Astrocyte (in vitro differentiated cells and primary cell): ENCODE data around the gene FOXRED2. TPM values are rescaled to one million over a fixed set of nuclear protein-coding genes. Genes with fewer than 3 reads are reported as not detected.

Source experiments
- DNase-seq: peaks from one replicate; pipeline ENCODE4 v3.0.0-alpha.2; 2010; ENCODE audit warnings: low read depth
- FAIRE-seq: peaks from 2 replicates; lab custom pipeline; 2011; peaks lifted over from hg19 to GRCh38; lab: Jason Lieb, UNC
- H2AFZ ChIP-seq: 2 replicates; pipeline ENCODE4 v1.6.0; 2012; ENCODE audit warnings: low read depth, low read length, inconsistent platforms
- H3K27ac ChIP-seq: 2 replicates; pipeline ENCODE4 v1.5.1; 2011; ENCODE audit warnings: low read depth, low read length, inconsistent platforms
- H3K27me3 ChIP-seq: 2 replicates; pipeline ENCODE4 v1.6.0; 2011; ENCODE audit warnings: low read length, inconsistent platforms; ENCODE audit not compliant: insufficient read depth
- H3K36me3 ChIP-seq: 2 replicates; pipeline ENCODE4 v1.5.1; 2011; ENCODE audit warnings: low read length, inconsistent platforms; ENCODE audit not compliant: insufficient read depth
- H3K4me1 ChIP-seq: 2 replicates; pipeline ENCODE4 v1.5.1; 2011; ENCODE audit warnings: low read length, inconsistent platforms; ENCODE audit not compliant: insufficient read depth
- H3K4me2 ChIP-seq: 2 replicates; pipeline ENCODE4 v1.6.0; 2012; ENCODE audit warnings: low read length, inconsistent platforms
- H3K4me3 ChIP-seq: 2 replicates; pipeline ENCODE4 v1.5.1; 2011; ENCODE audit warnings: low read depth, mild to moderate bottlenecking, low read length, inconsistent platforms; ENCODE audit not compliant: insufficient read depth
- H3K79me2 ChIP-seq: 2 replicates; pipeline ENCODE4 v1.6.0; 2012; ENCODE audit warnings: mild to moderate bottlenecking, low read length, inconsistent platforms; ENCODE audit not compliant: insufficient read depth
- H3K9ac ChIP-seq: 2 replicates; pipeline ENCODE4 v1.6.0; 2012; ENCODE audit warnings: mild to moderate bottlenecking, low read length, inconsistent platforms
- H3K9me3 ChIP-seq: 2 replicates; pipeline ENCODE4 v1.5.1; 2012; ENCODE audit warnings: low read depth, mild to moderate bottlenecking, low read length, inconsistent platforms; ENCODE audit not compliant: insufficient read depth
- H4K20me1 ChIP-seq: 2 replicates; pipeline ENCODE4 v1.6.0; 2012; ENCODE audit warnings: low read length, inconsistent platforms; ENCODE audit not compliant: insufficient read depth
- H3K27ac Mint-ChIP-seq: one replicate; pipeline ENCODE4 v1.8.0; 2021; ENCODE audit warnings: mild to moderate bottlenecking, mixed read lengths; ENCODE audit not compliant: unreplicated experiment
- H3K27me3 Mint-ChIP-seq: one replicate; pipeline ENCODE4 v1.8.0; 2021; ENCODE audit warnings: low read depth, mixed read lengths; ENCODE audit not compliant: unreplicated experiment
- H3K36me3 Mint-ChIP-seq: one replicate; pipeline ENCODE4 v1.8.0; 2021; ENCODE audit warnings: low read depth, mixed read lengths; ENCODE audit not compliant: unreplicated experiment
- H3K4me1 Mint-ChIP-seq: one replicate; pipeline ENCODE4 v1.8.0; 2021; ENCODE audit warnings: low read depth, mixed read lengths; ENCODE audit not compliant: unreplicated experiment
- H3K4me3 Mint-ChIP-seq: one replicate; pipeline ENCODE4 v1.8.0; 2021; ENCODE audit warnings: mild to moderate bottlenecking, moderate library complexity, mixed read lengths; ENCODE audit not compliant: unreplicated experiment
- H3K9me3 Mint-ChIP-seq: one replicate; pipeline ENCODE4 v1.8.0; 2021; ENCODE audit warnings: mild to moderate bottlenecking, mixed read lengths; ENCODE audit not compliant: unreplicated experiment
- CTCF ChIP-seq: IDR thresholded peaks from 2 replicates; pipeline ENCODE4 v1.5.1; 2011; ENCODE audit warnings: low read depth, mild to moderate bottlenecking, inconsistent platforms, low read length, moderate library complexity; ENCODE audit not compliant: insufficient read depth
- EZH2 ChIP-seq: IDR thresholded peaks from 2 replicates; pipeline ENCODE4 v1.6.1; 2012; ENCODE audit warnings: mild to moderate bottlenecking, low read length, inconsistent platforms; ENCODE audit not compliant: insufficient read depth
- total RNA-seq: library from RNA; stranded (reverse); gene quantifications from 2 replicates; pipeline ENCODE4 v1.2.1, GENCODE V29; 2021

The FOXRED2 gene
- total RNA-seq, 1 donor from 2014 or later: 5.3 TPM

DNA sequence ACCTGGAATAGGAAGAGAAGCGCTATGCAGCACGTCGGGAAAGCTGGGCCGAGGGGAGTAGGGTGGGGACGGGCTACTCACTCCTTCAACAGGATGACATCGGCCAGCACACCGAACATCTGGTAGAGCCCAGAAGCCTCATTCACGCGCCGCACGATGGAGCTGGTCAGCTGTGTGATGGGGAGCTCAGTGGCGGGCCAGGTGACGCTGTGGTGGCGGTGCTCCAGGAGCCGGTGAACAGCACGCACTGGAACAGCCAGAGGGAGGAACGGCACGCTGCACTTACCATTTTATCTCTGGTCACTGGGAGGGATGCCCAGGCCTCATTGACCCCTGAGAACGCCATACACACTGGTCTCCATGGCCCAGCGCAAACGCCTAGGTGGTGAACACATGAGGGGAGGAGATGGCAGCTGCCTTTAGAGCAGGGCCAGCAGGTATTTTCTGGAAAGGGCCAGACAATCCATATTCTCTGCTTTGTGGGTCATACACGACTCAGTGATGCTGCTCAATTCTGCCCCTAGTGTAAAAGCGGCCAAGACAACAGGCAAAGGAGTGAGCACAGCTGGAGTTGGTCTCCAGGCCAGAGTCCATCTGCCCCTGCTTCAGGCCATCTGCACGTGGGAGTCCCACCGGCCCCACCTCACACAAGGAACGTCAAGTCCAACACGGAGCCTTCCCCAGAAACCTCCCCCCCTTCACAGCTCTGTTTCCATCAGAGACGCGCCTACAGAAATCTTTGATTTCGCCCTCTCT is 8.8 kb downstream of the FOXRED2 start:
- Mint-ChIP-seq H3K36me3 (peaks cover 7% of the 10 kb centered on the region), H3K27me3 (peaks cover 11% of the 10 kb centered on the region), H3K4me1 (no peaks in the 10 kb centered on the region), H3K4me3 (no peak overlapping the region), H3K27ac (no peak overlapping the region), H3K9me3 (peaks cover 2% of the 10 kb centered on the region)
- H2AFZ ChIP-seq: no peak overlapping the region
- no peak overlapping the region for H3K9ac ChIP-seq
- H3K27me3 ChIP-seq: no peaks in the 10 kb centered on the region
- FAIRE-seq (no peak), DNase-seq (no peak)
- no peak overlapping the region for H3K4me2 ChIP-seq
- H3K36me3 ChIP-seq: no peaks in the 10 kb centered on the region
- no peaks in the 10 kb centered on the region for H3K79me2 ChIP-seq
- H3K27ac ChIP-seq: no peak overlapping the region
- H4K20me1 ChIP-seq: no peaks in the 10 kb centered on the region
- TF ChIP-seq EZH2 (no peak), CTCF (no peak)
- H3K4me1 ChIP-seq: no peaks in the 10 kb centered on the region
- no peak overlapping the region for H3K4me3 ChIP-seq
- no peaks in the 10 kb centered on the region for H3K9me3 ChIP-seq

- Mint-ChIP-seq H3K27me3 (peaks cover 9% of the 10 kb centered on the region), H3K36me3 (peaks cover 7% of the 10 kb centered on the region)
Observed at GRCh38 chr22:36493690-36494110, 13.1 kb downstream of the FOXRED2 start.

More at GRCh38 chr22:36493690-36494110, 13.1 kb downstream of the FOXRED2 start:
- FAIRE-seq (no peak), DNase-seq (no peak)
- TF ChIP-seq EZH2 (no peak), CTCF (no peak)
- Mint-ChIP-seq H3K27ac (no peak overlapping the region), H3K4me1 (peaks cover 1% of the 10 kb centered on the region), H3K9me3 (peaks cover under 1% of the 10 kb centered on the region), H3K4me3 (no peak overlapping the region)
- Histone ChIP-seq H4K20me1 (no peaks in the 10 kb centered on the region), H3K79me2 (no peaks in the 10 kb centered on the region), H3K9ac (no peak overlapping the region), H3K27ac (no peak overlapping the region), H3K9me3 (no peaks in the 10 kb centered on the region), H3K27me3 (no peaks in the 10 kb centered on the region), H2AFZ (no peak overlapping the region), H3K36me3 (no peaks in the 10 kb centered on the region), H3K4me1 (no peaks in the 10 kb centered on the region), H3K4me3 (no peak overlapping the region), H3K4me2 (no peak overlapping the region)
